Measurements from ENCODE around the gene STPG1.

DNA sequence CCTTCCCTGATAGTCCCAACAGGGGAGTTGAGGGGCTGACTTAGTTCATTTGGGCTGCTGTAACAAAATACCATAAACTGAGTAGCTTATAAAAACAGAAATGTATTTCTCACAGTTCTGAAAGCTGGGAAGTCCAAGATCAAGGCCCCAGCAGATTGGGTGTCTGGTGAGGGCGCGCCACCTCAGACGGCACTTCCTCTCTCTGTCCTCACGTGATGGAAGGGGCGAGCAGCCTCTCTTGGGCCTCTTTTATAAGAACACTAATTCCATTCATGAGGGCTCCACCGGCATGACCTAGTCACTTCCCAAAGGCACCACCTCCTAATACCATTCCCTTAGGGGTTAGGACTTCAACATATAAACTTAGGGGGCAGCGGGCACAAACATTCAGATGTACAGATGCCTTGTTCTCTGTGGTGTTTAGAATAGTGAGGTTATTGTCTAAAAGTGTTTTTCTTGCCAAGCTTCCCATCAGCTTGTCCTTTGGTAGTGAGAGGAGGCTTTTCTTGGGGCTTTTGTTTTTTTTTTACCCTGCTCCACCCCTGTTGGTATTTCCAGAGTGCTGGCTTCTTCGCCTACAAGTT, 22.3 kb upstream of the STPG1 start:
- TF ChIP-seq, protein P1, sequence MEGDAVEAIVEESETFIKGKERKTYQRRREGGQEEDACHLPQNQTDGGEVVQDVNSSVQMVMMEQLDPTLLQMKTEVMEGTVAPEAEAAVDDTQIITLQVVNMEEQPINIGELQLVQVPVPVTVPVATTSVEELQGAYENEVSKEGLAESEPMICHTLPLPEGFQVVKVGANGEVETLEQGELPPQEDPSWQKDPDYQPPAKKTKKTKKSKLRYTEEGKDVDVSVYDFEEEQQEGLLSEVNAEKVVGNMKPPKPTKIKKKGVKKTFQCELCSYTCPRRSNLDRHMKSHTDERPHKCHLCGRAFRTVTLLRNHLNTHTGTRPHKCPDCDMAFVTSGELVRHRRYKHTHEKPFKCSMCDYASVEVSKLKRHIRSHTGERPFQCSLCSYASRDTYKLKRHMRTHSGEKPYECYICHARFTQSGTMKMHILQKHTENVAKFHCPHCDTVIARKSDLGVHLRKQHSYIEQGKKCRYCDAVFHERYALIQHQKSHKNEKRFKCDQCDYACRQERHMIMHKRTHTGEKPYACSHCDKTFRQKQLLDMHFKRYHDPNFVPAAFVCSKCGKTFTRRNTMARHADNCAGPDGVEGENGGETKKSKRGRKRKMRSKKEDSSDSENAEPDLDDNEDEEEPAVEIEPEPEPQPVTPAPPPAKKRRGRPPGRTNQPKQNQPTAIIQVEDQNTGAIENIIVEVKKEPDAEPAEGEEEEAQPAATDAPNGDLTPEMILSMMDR (IDR thresholded peaks at IDR 0.05): no peak
- no peak for TF ChIP-seq POLR2AphosphoS5 (IDR thresholded peaks at IDR 0.05)
